Midbrain (tissue), 1 donor: ENCODE measurements around the gene PDIK1L.

Experiments used
- DNase-seq: peaks from one replicate; lab custom pipeline; 2025; lab: John Stamatoyannopoulos, UW

Gene PDIK1L

DNA sequence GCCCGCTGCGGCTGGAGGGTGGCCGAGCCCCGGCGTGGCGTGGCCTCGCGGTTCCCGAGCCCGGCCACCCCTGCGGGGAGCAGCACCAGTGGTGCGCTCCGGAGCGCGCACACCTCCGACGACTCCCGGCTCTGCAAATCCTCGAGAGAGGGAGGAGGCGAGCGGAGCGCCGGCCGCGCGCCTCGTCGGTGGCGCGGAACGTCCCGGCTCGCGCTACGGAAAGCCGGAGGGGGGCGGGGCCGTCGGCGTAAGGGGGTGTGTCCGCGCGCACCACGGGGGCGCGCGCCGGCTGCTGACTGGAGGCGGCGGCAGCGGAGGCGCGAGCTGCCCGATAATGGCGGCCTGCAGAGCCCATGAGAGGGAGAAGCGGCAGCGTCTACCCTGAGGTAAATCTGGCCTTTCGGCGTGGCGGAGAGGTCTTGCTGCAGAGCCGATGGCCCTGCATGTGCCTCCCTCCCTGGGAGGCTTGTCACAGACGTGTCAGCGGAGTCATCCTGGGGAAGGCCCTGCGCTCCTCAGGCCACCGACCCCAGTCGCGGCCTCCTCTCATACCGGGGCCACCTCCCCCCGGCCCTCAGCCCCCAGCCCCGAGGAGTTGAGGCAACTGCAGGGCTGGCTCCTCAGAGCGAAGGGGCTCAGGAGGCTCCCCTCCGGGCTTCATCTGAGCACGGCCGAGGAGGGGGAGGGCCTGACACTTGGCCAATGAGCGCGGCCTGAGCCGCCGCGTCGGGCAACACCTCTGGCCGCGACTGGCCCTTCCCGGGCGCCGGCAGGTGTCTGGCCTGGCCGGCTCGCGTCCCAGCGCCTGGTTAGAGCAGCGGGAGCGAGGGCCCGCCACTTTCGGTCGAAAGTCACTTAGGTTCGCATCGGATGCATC lies at the start of gene PDIK1L:
Gene PDIK1L, plus strand, starts transcription at position 295 of the 877 bp plus-strand sequence. CDS start 2,485 bp downstream, outside the sequence.
- peak; percentile 94 for DNase-seq

DNA sequence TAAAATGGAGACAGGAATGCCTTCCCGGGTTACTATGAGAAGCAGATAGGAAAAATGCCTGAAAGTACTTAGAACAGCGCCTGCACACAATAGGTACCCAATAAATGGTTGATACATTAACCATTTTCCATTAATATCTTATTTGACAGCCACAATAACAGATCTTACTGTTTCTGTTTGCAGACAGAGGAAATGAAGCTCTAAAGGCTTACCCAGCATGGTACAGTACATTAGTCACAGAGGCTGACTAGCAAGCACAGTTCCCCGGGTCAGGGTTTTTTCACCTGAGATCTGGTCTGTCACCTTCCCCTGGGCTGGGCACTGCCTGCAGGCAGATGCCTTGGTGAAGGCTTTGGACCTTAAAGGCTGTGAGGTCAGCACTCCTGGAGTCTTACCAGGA lies 47.1 kb upstream of the PDIK1L start:
- DNase-seq = no peak

GRCh38 chr1:26066160-26066559 lies 45.5 kb upstream of the PDIK1L start:
- DNase-seq = no peak

GRCh38 chr1:26066857-26067256 lies 44.8 kb upstream of the PDIK1L start:
- DNase-seq = no peak

DNA sequence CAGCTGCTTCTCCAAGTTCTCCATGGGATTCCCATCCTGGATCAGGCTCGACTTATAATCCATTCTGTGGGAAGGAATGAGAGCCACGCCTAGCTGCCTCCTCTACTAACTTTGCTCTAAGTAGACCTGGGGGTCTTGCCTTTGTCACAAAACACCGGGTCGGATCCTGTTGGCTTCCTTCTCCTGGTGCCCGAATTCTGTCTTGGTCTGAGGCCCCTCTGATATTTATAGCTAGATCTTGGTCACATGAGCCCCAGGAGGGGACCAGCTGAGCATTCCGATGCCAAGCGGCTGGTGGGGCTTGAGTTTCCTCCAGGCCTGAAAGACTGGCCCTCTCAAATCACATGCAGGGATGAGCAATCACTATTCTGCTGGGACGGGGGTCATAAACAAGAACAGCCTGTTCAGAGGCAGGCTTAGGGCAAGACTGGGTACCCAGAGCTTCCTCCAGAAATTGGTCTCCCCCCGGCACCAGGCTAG lies 44.2 kb upstream of the PDIK1L start, which contains the start of gene TRIM63:
Gene TRIM63, minus strand, starts transcription at position 199 of the 480 bp plus-strand sequence. Its CDS starts 136 bp downstream, at position 63.
- no peak for DNase-seq

- DNase-seq = no peak
These were observed 41.7 kb upstream of the PDIK1L start for GRCh38 chr1:26069941-26070295.

DNA sequence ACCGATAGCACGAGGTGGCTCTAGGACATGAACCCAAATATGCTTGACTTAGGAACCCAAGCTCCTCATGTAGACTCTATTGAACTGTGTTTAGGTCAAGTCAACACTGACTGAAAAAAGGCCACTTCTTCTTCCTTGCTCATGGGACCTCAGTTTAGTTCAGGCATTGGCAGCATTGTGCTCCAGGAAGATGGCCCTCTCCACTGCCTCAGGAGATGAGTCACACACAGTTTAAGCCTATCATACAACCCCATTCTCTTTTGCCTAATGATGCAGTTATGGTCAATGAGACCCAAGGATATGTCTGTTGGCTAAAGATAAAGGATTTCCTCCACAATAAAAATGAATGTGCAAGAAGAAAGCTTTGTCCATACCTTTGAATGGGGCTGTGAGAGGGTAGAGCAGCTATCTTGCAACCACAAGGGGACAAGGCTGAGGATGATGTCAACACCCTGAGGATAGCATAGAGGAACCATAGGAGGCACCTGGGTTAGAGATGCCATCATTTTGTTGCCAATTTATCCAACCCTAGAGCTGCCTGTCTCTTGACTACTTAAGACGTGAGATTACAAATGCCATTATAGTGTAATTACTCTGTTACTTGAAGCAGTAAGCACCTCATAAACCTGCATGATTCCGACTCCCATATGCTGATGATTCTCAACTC lies 41.2 kb upstream of the PDIK1L start:
- no peak for DNase-seq

DNA sequence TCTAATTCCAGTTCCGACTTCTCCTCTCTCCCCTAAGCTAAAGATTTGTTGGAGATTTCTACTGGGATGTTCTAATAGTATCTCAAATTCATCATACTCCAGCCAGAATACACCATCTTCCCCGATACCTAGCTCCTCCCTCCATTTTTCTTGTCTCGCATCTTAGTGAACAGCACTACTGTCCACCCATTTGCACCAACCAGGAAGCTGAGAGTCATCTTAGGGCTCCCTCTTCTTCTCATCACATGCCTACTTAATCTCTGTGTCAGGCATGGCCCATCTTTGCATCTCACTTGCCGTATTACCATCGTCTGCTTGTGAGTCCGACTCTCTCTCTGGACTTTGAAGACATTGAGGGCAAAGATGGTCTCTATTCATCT lies 40.7 kb upstream of the PDIK1L start:
- no peak for DNase-seq

- no peak for DNase-seq
These were observed 39.3 kb upstream of the PDIK1L start for GRCh38 chr1:26072305-26072704.

DNA sequence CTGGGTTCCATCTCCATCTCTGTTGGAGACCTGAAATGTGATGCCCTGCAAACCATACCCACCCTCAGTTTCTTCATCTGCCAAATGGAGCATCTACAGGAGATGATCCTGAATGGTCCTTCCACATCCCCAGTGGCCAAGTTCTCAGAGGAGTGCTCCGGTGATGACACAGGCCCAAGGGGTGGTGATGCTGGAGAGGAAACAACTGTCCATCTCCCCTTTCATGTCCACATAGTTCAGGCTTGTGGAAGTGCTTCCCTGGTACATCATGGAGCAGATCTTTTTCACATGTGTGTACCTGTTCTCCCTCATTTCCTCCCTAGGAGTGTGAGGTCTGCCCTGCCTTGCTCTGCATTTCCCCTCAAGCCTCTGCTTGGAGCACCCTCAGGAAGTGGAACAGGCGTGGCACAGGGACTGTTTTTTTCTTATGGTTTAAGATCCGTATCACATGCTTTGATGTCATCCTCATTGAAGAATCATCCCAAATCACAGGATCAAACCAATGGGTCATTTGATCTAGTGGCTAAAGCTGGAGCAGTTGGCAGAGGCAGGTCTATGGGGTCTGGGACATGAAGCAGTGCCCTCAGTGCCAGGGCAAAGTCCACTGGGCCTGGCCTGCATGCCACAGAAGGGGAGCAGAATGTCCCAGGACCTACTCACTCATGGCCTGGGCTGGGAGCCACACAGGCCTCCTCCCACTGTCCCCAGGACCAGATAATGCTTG lies 36.0 kb upstream of the PDIK1L start:
- DNase-seq = no peak

- no peak for DNase-seq
These were observed 34.1 kb upstream of the PDIK1L start for GRCh38 chr1:26077524-26077923.

GRCh38 chr1:26078286-26079177 lies 33.1 kb upstream of the PDIK1L start:
- DNase-seq = no peak

- no peak for DNase-seq
These were observed 32.5 kb upstream of the PDIK1L start for GRCh38 chr1:26079178-26079563.

GRCh38 chr1:26079960-26080814 lies 31.4 kb upstream of the PDIK1L start:
- DNase-seq = no peak

DNA sequence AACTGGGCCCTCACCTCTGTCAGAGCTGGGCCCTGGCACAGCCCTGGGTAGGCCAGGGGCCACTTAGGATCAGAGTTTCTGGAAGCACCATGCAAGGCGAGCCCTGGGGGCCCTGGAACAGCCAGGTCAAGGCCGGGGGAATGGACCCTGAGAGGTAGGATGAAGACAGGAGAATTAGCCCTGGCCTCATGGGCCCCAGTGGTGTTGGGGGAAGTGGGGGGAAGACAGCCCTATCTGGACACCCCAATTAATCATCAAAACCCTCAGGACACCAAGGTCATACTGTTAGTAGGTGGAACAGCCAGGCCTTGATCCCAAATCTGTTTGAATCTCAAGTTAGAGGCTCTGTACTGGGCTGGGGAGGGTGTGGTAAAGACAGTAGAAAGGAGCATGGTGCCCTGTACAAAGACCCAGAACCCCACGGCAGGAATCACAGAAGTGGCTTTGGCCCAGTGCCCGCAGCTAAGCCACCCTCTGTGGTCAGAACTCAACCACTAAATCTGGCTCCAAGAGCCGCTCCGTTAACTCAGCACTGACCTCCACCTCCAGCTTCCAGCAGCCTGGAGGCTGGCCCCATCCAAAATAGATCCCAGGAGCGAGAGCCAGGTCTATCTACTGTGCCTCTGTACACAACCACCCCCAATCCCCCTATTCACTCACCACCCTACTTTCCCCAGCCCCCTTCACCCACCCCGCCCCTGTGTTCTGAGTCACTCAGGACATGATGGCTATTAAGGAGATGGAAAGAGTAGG lies 30.2 kb upstream of the PDIK1L start:
- DNase-seq = no peak

DNA sequence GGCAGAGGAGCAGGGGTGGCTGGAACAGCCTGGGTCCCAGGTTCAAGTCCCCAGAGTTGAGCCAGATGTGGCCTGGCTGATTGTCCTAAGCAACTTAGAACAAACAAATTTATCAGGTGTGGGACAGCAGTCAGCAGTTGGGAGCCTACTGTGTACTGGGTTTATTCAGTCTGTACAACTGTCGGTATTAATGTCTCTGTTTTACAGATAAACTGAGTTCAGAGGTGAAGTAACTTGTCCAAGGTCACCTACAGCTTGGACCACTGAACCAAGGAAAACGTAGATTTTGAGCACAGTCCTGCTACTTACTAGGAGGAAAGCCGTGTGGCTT lies 29.6 kb upstream of the PDIK1L start:
- DNase-seq = no peak

DNA sequence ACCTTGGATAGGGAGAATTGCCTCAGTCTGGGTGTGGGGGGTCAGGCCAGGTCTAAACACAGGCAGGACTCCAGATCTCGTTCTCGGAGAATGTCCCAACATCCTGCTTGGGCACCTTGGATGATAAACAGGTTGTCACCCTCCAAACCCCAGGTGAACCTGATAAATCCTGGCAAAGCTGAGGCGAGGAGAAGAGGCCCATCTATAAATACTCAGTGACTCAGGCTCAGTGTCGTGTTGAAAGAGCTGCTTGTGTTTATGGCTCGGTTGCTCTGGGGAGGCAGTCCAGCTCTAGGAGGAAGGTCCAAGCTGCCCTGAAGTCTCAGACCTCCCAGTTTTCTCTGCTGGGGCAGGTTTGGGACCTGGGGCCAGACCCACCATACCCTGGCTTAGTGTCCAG lies 28.4 kb upstream of the PDIK1L start:
- DNase-seq = no peak

DNA sequence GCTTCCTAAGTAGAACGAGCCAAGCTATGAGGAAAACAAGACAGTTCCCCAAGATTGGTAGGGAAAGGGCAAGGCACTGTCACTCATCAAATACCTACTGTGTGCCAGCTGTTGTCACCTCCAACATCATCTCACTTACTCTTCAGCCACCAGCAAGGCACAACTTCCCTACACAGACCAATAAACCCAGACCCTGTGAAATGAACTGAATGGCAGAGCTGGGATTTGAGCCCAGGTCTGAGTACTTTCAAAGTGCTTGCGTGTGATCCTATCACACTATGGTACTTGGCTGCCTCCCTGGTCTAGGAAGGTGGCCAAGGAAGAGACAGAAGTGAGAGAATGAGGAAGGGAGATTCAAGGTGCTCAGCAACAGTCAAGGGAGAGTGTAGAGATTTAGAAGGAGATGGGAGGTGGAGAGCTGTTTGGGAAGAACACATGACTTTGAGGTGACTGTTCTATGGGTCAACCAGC lies 27.5 kb upstream of the PDIK1L start:
- no peak for DNase-seq

- DNase-seq = no peak
These were observed 26.8 kb upstream of the PDIK1L start for GRCh38 chr1:26084844-26085243.

DNA sequence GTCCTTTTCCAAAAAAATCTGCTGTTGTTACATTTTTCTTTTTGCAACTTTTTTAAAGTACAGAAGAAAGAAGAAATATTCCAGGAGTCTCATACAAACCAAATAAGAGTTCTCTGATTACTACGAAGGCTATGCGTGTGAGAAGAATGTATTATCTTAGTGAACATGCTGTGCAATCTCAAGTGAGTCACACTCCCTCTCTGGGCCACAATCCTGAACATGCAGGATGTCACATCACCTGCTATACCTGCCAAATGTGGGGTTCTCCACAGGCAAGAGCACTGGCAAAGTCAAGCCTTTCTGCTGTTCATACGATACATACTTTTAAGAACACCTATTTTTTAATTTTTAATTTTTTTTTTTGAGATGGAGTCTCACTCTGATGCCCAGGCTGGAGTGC lies 22.5 kb upstream of the PDIK1L start:
- no peak for DNase-seq
